Tibial nerve (tissue), 4 donors: ENCODE measurements around the gene LMBRD2.

Experiments
- EP300 ChIP-seq, 2 donors: sonication (generic); formaldehyde crosslinking; IDR thresholded peaks; one replicate each; pipeline ENCODE4 v1.6.1; 2017; ENCODE audit warnings: antibody characterized with exemption in 2 of 2, mild to moderate bottlenecking in 1 of 2
- POLR2A ChIP-seq, 2 donors: fragments of 450-650 bp; IDR thresholded peaks; one replicate each; pipeline ENCODE4 v1.6.1; 2017; ENCODE audit warnings: antibody characterized with exemption in 2 of 2, mild to moderate bottlenecking in 2 of 2, moderate library complexity in 2 of 2
- TF ChIP-seq, protein P1 (sequence below), 5 experiments: fragments of 200-600 bp in 3 of 5; fragments of 450-650 bp in 2 of 5; sonication (generic) in 3 of 5; IDR thresholded peaks; one replicate each; pipeline ENCODE4 v1.5.1; 2016 to 2019; ENCODE audit warnings: antibody characterized with exemption in 5 of 5, mild to moderate bottlenecking in 3 of 5, moderate library complexity in 2 of 5

DNA sequence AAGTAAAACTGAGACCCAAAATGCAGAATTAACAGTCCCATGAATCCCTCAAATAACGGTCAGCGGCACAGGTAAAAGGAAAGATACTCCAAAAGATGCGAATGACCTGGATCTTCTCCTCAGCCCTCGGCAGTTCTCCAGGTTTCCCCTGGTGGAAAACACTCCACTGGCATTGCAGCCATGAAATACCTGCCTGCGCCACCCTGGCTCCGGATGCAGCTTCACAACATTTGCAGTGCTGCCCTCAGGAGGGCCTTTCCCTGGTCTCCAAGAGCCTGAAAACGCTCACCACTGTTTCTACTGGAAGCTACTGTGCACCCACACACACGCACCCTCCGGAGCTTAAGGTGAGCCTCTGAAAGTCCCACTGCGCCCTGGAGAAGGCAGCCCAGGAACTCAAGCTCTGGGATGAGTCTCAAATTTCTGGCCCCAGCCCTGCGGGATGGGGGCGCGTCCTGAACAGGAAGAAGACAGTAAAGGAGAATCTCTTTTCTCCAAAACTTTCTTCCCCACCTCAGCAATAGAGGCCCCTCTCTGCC lies 85.6 kb downstream of the LMBRD2 start:
- TF ChIP-seq, protein P1, sequence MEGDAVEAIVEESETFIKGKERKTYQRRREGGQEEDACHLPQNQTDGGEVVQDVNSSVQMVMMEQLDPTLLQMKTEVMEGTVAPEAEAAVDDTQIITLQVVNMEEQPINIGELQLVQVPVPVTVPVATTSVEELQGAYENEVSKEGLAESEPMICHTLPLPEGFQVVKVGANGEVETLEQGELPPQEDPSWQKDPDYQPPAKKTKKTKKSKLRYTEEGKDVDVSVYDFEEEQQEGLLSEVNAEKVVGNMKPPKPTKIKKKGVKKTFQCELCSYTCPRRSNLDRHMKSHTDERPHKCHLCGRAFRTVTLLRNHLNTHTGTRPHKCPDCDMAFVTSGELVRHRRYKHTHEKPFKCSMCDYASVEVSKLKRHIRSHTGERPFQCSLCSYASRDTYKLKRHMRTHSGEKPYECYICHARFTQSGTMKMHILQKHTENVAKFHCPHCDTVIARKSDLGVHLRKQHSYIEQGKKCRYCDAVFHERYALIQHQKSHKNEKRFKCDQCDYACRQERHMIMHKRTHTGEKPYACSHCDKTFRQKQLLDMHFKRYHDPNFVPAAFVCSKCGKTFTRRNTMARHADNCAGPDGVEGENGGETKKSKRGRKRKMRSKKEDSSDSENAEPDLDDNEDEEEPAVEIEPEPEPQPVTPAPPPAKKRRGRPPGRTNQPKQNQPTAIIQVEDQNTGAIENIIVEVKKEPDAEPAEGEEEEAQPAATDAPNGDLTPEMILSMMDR (IDR thresholded peaks at IDR 0.05) = no peak
- TF ChIP-seq POLR2A (IDR thresholded peaks at IDR 0.05) = no peak
- TF ChIP-seq EP300 (IDR thresholded peaks at IDR 0.05) = no peak
